ENCODE data around the gene SELENOS. TPM values are rescaled to one million over a fixed set of nuclear protein-coding genes. Genes with fewer than 3 reads are reported as not detected.

Gene SELENOS
- total RNA-seq, 1 donor from 2014 or later = 46.9 TPM

DNA sequence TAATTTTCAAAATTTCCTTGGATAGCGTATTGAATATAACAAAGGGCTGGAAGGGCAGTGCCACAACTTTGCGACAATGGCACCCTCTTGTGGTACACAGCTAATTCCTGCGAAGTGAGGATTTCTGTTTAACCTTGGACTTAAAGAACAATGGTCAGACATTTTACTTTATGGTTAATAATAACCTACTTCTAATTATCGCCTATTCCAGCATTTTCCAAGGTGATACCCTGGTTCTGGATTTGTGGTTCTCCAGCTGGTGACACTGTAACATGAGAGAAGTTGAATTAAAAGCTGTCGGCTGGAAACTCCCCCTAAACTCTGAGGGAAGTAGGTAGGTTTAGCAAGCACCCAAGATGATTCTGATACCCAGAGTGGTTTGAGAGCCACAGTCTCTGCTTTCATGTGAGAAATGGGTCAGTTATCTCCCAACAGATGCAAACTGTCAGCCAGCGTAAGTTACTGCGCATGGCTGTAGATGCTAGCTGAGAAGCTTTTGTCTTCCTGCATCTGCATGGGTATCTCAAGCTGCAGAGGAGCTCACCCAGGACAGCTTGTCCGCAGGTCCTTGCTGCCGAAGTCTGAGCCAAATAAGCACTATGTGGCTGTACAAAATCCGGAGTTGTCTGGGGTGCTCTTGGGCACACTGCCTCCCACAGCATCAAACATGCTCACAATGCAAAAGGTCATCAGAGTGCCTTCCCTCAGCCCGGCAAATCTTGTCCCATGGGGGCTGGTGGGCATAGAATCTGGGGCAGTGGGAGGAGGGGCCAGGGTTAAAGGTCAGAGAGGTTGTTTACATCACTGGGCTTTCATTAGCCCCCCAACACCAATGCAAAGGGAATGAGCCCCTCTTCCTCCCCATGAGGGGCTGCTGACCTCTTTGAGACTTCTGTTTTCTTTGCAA lies 18.8 kb downstream of the SELENOS start:
- DNase-seq = peak; percentile 58
- H3K4me1 Mint-ChIP-seq (ENCODE audit: low read depth, unreplicated experiment) = peaks cover 27% of the 10 kb centered on the region
- peaks cover 2% of the 10 kb centered on the region for H3K9me3 Mint-ChIP-seq (ENCODE audit: unreplicated experiment)
- no peak overlapping the region for H3K27ac Mint-ChIP-seq (ENCODE audit: unreplicated experiment)
- TF ChIP-seq, protein P1, sequence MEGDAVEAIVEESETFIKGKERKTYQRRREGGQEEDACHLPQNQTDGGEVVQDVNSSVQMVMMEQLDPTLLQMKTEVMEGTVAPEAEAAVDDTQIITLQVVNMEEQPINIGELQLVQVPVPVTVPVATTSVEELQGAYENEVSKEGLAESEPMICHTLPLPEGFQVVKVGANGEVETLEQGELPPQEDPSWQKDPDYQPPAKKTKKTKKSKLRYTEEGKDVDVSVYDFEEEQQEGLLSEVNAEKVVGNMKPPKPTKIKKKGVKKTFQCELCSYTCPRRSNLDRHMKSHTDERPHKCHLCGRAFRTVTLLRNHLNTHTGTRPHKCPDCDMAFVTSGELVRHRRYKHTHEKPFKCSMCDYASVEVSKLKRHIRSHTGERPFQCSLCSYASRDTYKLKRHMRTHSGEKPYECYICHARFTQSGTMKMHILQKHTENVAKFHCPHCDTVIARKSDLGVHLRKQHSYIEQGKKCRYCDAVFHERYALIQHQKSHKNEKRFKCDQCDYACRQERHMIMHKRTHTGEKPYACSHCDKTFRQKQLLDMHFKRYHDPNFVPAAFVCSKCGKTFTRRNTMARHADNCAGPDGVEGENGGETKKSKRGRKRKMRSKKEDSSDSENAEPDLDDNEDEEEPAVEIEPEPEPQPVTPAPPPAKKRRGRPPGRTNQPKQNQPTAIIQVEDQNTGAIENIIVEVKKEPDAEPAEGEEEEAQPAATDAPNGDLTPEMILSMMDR (IDR thresholded peaks at IDR 0.05; ENCODE audit: partially characterized antibody, unreplicated experiment) = peak; percentile 60
- peaks cover 3% of the 10 kb centered on the region for H3K27me3 Mint-ChIP-seq (ENCODE audit: unreplicated experiment)
- H3K4me3 Mint-ChIP-seq (ENCODE audit: unreplicated experiment) = no peak overlapping the region
- H3K36me3 Mint-ChIP-seq (ENCODE audit: unreplicated experiment) = no peaks in the 10 kb centered on the region

DNA sequence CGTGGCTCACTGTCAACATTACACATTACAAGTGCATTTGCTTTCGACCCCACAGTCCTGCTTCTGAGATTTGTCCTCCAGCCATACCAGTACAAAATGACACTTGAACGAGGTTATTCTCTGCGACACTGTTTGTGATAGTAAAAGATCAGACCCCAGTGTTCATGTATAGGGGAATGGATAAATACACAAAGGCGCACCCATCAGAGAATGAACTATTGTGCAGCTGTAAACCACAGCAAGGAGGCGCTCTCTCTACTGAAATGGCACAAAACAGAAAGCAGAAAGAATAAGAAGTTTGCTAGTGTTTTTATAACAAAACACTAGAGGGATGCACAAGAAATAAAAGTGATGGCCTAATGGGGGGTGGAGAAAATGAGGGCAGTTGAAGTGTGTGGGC lies 20.5 kb downstream of the SELENOS start:
- Mint-ChIP-seq H3K36me3 (ENCODE audit: unreplicated experiment) (no peaks in the 10 kb centered on the region), H3K27me3 (ENCODE audit: unreplicated experiment) (peaks cover 5% of the 10 kb centered on the region), H3K4me3 (ENCODE audit: unreplicated experiment) (no peak overlapping the region), H3K27ac (ENCODE audit: unreplicated experiment) (no peak overlapping the region), H3K9me3 (ENCODE audit: unreplicated experiment) (peaks cover 4% of the 10 kb centered on the region), H3K4me1 (ENCODE audit: low read depth, unreplicated experiment) (peaks cover 27% of the 10 kb centered on the region)
- DNase-seq = no peak
- TF ChIP-seq, protein P1 (IDR thresholded peaks at IDR 0.05; ENCODE audit: partially characterized antibody, unreplicated experiment) = no peak

DNA sequence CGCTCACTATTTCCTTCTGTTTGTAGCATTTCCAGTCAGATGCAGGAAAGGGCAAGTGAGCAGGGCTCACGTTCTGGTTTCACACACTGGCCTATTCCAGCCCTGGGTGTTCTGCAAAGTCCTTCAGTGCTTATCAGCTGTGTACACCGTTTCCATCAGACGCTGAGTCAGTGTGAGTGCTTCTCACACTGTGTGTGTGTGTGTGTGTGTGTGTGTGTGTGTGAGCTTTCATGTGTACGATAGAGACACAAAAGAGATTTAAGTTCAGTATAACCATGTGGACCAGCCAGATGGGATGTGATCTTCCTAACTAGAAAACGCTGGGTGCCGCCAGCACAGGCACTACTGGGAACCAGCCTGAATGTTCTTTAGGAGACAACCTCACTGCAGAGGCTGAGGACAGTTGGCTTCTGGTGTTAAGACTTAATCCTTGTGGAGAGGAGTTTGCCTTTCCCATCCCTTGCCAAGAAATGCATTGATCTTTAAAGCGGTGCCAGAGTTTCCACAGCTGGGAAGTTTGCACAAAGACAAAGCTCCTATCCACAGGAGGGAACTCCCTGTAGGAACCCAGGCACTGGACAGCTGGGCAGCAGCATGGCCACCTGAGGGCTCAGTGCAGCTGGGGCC lies 21.6 kb downstream of the SELENOS start:
- Mint-ChIP-seq H3K27ac (ENCODE audit: unreplicated experiment) (peak overlapping the region; percentile 83), H3K36me3 (ENCODE audit: unreplicated experiment) (no peaks in the 10 kb centered on the region), H3K4me3 (ENCODE audit: unreplicated experiment) (peak overlapping the region; percentile 32), H3K4me1 (ENCODE audit: low read depth, unreplicated experiment) (peaks cover 27% of the 10 kb centered on the region), H3K9me3 (ENCODE audit: unreplicated experiment) (peaks cover 5% of the 10 kb centered on the region), H3K27me3 (ENCODE audit: unreplicated experiment) (peaks cover 5% of the 10 kb centered on the region)
- TF ChIP-seq, protein P1 (IDR thresholded peaks at IDR 0.05; ENCODE audit: partially characterized antibody, unreplicated experiment) = no peak
- no peak for DNase-seq

DNA sequence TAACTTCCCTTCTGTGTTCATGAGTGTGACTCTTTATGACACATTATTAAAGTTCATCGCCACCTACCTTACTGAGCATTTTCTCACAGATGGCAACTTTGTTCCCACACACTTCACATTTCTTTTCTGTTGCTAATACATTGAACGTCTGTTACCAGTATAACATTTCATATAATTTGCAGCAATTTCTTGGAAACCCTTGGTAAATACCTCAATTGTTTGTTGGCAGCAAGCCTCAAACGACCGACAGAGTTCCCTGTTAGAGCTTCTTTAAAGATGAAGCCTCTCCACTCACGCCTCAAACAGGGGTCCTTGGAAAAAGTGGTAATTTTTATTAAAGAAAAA lies 22.3 kb downstream of the SELENOS start:
- Mint-ChIP-seq H3K9me3 (ENCODE audit: unreplicated experiment) (peaks cover 7% of the 10 kb centered on the region), H3K4me1 (ENCODE audit: low read depth, unreplicated experiment) (peaks cover 34% of the 10 kb centered on the region), H3K27me3 (ENCODE audit: unreplicated experiment) (peaks cover 5% of the 10 kb centered on the region), H3K4me3 (ENCODE audit: unreplicated experiment) (peak overlapping the region; percentile 32), H3K27ac (ENCODE audit: unreplicated experiment) (no peak overlapping the region), H3K36me3 (ENCODE audit: unreplicated experiment) (no peaks in the 10 kb centered on the region)
- TF ChIP-seq, protein P1 (IDR thresholded peaks at IDR 0.05; ENCODE audit: partially characterized antibody, unreplicated experiment) = no peak
- no peak for DNase-seq

Measured in glutamatergic neuron (in vitro differentiated cells).